HepG2 (cell line): ENCODE results near the gene KCTD14. TPM values are rescaled to one million over a fixed set of nuclear protein-coding genes. Genes with fewer than 3 reads are reported as not detected.

Experiments
- AHR ChIP-seq: IDR thresholded peaks from 2 replicates; pipeline ENCODE4 v1.6.1; 2018; ENCODE audit warnings: missing genetic modification reagents, missing compliant biosample characterization
- EED ChIP-seq: sonication (generic); formaldehyde crosslinking; IDR thresholded peaks from 2 replicates; pipeline ENCODE4 v1.5.0; 2020; ENCODE audit warnings: mild to moderate bottlenecking, missing genetic modification reagents
- ETV5 ChIP-seq: IDR thresholded peaks from 2 replicates; pipeline ENCODE4 v1.6.1; 2018; ENCODE audit warnings: missing biosample characterization, missing genetic modification reagents, inconsistent platforms, borderline replicate concordance
- KLF16 ChIP-seq, 2 experiments: sonication (generic) in 1 of 2; formaldehyde crosslinking in 1 of 2; IDR thresholded peaks; 2 replicates each; pipeline versions ENCODE4 v1.6.1 to v1.8.0; 2016 to 2023; ENCODE audit warnings: missing genetic modification reagents in 2 of 2, missing compliant biosample characterization in 1 of 2
- KMT2B ChIP-seq: IDR thresholded peaks from 2 replicates; pipeline ENCODE4 v1.6.1; 2016; ENCODE audit warnings: missing genetic modification reagents, missing compliant biosample characterization
- PRMT3 ChIP-seq: sonication (generic); formaldehyde crosslinking; IDR thresholded peaks from 2 replicates; pipeline ENCODE4 v1.8.1; 2022; ENCODE audit warnings: low read depth, mild to moderate bottlenecking, moderate library complexity, missing genetic modification reagents, borderline replicate concordance
- RARA ChIP-seq: IDR thresholded peaks from 2 replicates; pipeline ENCODE4 v1.6.1; 2016; ENCODE audit warnings: missing genetic modification reagents, missing compliant biosample characterization
- SATB2 ChIP-seq: sonication (generic); formaldehyde crosslinking; IDR thresholded peaks from 2 replicates; pipeline ENCODE4 v1.5.0; 2020; ENCODE audit warnings: missing genetic modification reagents
- SPEN ChIP-seq: sonication (generic); formaldehyde crosslinking; IDR thresholded peaks from 2 replicates; pipeline ENCODE4 v1.5.1; 2020; ENCODE audit warnings: low read depth, mild to moderate bottlenecking, missing genetic modification reagents
- TAF15 ChIP-seq: fragments of 200-400 bp; formaldehyde crosslinking; IDR thresholded peaks from one replicate; pipeline ENCODE4 v1.6.1; 2018; ENCODE audit warnings: mild to moderate bottlenecking, low read depth, low read length; ENCODE audit not compliant: poor library complexity, severe bottlenecking
- UBTF ChIP-seq: sonication (generic); formaldehyde crosslinking; IDR thresholded peaks from 2 replicates; pipeline ENCODE4 v1.4.0; 2020; ENCODE audit warnings: mild to moderate bottlenecking, missing genetic modification reagents
- ZBTB44 ChIP-seq: sonication (generic); formaldehyde crosslinking; IDR thresholded peaks from 2 replicates; pipeline ENCODE4 v1.4.0; 2020; ENCODE audit warnings: missing genetic modification reagents
- ZMYM4 ChIP-seq: sonication (generic); formaldehyde crosslinking; IDR thresholded peaks from 2 replicates; pipeline ENCODE4 v1.8.1; 2023; ENCODE audit warnings: mild to moderate bottlenecking, missing genetic modification reagents
- ZNF235 ChIP-seq: sonication (generic); formaldehyde crosslinking; IDR thresholded peaks from 2 replicates; pipeline ENCODE4 v1.8.1; 2023; ENCODE audit warnings: mild to moderate bottlenecking, missing genetic modification reagents, borderline replicate concordance
- ZNF251 ChIP-seq: sonication (generic); formaldehyde crosslinking; IDR thresholded peaks from 2 replicates; pipeline ENCODE4 v1.9.0; 2021; ENCODE audit warnings: mild to moderate bottlenecking, missing genetic modification reagents
- ZNF644 ChIP-seq: IDR thresholded peaks from 2 replicates; pipeline ENCODE4 v1.6.1; 2016; ENCODE audit warnings: low read depth
- ZNF672 ChIP-seq: sonication (generic); formaldehyde crosslinking; IDR thresholded peaks from 2 replicates; pipeline ENCODE4 v1.8.1; 2022; ENCODE audit warnings: missing genetic modification reagents
- ZNF879 ChIP-seq: sonication (generic); formaldehyde crosslinking; IDR thresholded peaks from 2 replicates; pipeline ENCODE4 v1.8.1; 2023; ENCODE audit warnings: missing genetic modification reagents
- ZSCAN25 ChIP-seq: sonication (generic); formaldehyde crosslinking; IDR thresholded peaks from 2 replicates; pipeline ENCODE4 v1.8.0; 2022; ENCODE audit warnings: mild to moderate bottlenecking, missing genetic modification reagents
- ZXDC ChIP-seq: sonication (generic); formaldehyde crosslinking; IDR thresholded peaks from 2 replicates; pipeline ENCODE4 v1.5.0; 2020; ENCODE audit warnings: mild to moderate bottlenecking, missing genetic modification reagents
- polyA plus RNA-seq, 8 experiments: library from polyadenylated mRNA; depleted of rRNA in 3 of 8; stranded (reverse) in 7 of 8; unstranded in 1 of 8; fragments of >200 nt; fragmentation: Illumina TruSeq in 4 of 8; extraction: Trizol in 4 of 8; gene quantifications; 2 replicates each; pipeline versions ENCODE4 v1.2.1 to v1.2.3, GENCODE V29; 2011 to 2016; ENCODE audit warnings: low read depth in 4 of 8, missing spikeins in 1 of 8, mixed read lengths in 1 of 8; ENCODE audit not compliant: insufficient read depth in 1 of 8
- total RNA-seq, 5 experiments: library from RNA; depleted of rRNA; stranded (reverse); fragments of >200 nt; fragmentation: Illumina TruSeq; extraction: Trizol; gene quantifications; 2 replicates each; pipeline ENCODE4 v1.2.3, GENCODE V29; 2016; ENCODE audit warnings: low read depth in 1 of 5

Gene KCTD14
- total and polyA plus RNA-seq, 2 of the 13 experiments (the other 11 are each of a cell fraction or from before 2014, with no cell fraction given) = 10.3 to 15.6 TPM

GRCh38 chr11:78039919-78040671 is 17.0 kb upstream of the KCTD14 start (continued):
- TF ChIP-seq UBTF (peak; percentile 41; the same call in 1 of the 2 replicates), ZNF235 (CRISPR knock-in tag) (no peak), ZXDC (CRISPR knock-in tag) (no peak), ZNF644 (CRISPR knock-in tag) (no peak; the same call in 1 of the 2 replicates), EED (CRISPR knock-in tag) (no peak), PRMT3 (CRISPR knock-in tag) (no peak), SATB2 (CRISPR knock-in tag) (no peak), ZBTB44 (CRISPR knock-in tag) (no peak), ZSCAN25 (CRISPR knock-in tag) (no peak), ZMYM4 (CRISPR knock-in tag) (no peak), ZNF879 (CRISPR knock-in tag) (no peak), ETV5 (peak; percentile 94), RARA (CRISPR knock-in tag) (peak; percentile 76), KLF16 (CRISPR knock-in tag; IDR thresholded peaks at IDR 0.05) (no peak), ZNF672 (CRISPR knock-in tag) (no peak), KMT2B (CRISPR knock-in tag) (peak; percentile 50; the same call in 1 of the 2 replicates), AHR (CRISPR knock-in tag) (no peak), SPEN (CRISPR knock-in tag) (no peak), TAF15 (no peak), ZNF251 (CRISPR knock-in tag) (no peak)
